GM19043 (cell line): Measurements from ENCODE around the gene C1QTNF2.
"Not testable (repeated sequence)": the region's sequence is repeated elsewhere in the genome, so short reads cannot be mapped to it uniquely, and the experiment has no call there.

Source experiments
- ATAC-seq: cut with Tn5 transposase; IDR thresholded peaks from one replicate; pipeline ENCODE4 v1.9.1; 2021; ENCODE audit warnings: low read depth; ENCODE audit not compliant: unreplicated experiment

C1QTNF2 gene

DNA sequence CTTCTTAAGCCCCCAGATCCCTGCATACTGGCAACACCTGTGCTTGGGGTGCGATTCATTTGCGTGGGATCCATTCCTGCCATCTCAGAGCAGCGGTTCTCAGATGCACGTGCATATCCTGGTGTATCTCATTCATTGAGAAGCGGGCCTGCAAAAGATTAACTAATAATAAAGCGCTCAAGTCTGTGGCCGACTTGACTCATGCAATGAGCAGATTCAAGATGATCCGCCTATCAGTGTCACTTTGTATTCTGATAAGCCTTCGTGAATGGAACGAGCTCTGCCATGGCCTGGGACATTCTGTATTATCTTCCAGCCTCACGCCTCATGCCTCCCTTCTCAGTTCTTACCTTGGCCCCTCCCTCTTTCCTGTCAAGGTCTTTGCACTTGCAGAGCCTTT, 22.3 kb downstream of the C1QTNF2 start:
- no peak for ATAC-seq

DNA sequence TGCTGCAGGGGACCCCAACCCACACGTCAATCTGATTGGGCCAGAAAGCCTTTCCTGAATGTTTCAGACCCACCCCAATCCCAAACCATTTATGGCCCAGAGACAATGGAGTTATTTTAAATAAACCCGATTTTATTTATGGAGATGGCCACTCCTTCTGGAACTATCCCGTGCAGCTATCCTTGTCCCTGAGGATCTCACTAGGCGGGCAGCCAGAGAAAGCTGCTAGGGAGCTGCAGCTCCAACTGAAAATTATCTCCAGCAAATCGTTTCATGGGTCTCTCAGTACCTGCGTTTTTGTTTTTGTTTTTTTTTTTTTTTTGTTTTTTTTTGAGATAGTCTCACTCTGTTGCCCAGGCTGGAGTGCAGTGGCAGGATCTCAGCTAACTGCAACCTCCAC, 23.0 kb downstream of the C1QTNF2 start:
- no peak for ATAC-seq

- no peak for ATAC-seq
Measured at GRCh38 chr5:160342413-160342941, 27.9 kb downstream of the C1QTNF2 start.

- no peak for ATAC-seq
Measured at GRCh38 chr5:160341309-160341870, 29.0 kb downstream of the C1QTNF2 start.

DNA sequence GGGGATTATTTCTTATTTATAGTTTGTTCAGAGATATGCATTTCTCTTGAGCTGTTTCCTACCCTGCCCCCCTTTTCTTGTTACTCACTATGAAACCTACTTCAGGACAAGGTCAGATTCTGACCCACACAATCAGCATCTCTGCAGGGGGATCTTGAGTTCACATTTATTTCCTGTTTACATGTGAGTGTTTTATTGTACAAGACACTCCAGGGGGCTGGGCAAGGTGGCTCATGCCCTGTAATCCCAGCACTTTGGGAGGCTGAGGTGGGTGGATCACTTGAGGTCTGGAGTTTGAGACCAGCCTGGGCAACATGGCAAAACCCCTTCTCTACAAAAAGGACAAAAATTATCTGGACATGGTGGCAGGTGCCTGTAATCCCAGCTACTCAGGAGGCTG, 29.9 kb downstream of the C1QTNF2 start:
- not testable (repeated sequence) for ATAC-seq

DNA sequence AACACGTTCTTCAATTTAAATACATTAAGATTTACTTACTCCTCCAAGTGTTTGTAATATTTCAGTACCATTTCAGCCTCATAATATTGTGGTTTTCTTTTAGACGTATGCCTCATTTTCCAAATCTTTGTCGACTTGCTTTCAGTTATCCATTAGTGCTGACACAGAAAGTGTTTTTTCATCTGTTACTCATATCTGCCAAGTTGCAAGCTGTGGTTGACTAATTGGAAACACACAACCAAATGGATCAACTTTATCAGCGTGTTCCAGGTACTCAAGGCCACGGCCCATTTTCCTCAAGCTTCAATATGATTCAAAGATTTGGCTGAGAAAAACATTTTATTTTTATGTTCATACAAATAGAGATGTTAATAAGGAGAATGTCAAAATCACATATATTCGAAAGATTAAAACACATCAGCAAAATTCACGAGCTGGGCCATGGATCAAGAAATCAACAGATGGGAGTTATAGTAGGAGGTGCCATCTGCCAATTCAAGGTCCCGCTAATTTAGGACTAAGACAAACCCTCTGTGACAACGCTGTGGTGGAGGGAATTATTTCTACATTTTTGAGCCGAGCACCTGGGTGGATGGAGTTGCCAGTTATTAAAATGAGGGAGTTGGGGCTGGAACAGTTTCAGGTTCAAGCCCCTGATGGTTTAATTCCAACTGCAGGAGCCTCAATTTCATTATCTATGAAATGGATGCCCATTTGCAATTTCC, 30.9 kb downstream of the C1QTNF2 start:
- ATAC-seq: no peak

DNA sequence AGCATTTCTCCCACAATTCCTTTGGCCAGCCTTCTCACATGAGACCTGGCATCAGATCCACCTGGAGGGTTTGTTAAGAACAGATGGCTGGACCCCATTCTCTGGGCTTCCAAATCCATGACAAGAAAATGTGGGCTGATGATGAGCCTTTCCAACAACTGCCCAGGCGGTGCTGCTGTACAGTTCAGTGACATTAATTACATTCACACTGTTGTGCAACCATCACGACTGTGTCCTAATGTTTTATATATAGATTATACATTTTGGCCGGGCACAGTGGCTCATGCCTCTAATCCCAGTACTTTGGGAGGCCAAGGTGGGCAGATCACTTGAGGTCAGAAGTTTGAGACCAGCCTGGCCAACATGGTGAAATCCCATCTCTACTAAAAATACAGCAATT, 35.7 kb downstream of the C1QTNF2 start:
- not testable (repeated sequence) for ATAC-seq

GRCh38 chr5:160333721-160334120, 36.7 kb downstream of the C1QTNF2 start:
- ATAC-seq: no peak

GRCh38 chr5:160330212-160330611, 40.2 kb downstream of the C1QTNF2 start:
- no peak for ATAC-seq

DNA sequence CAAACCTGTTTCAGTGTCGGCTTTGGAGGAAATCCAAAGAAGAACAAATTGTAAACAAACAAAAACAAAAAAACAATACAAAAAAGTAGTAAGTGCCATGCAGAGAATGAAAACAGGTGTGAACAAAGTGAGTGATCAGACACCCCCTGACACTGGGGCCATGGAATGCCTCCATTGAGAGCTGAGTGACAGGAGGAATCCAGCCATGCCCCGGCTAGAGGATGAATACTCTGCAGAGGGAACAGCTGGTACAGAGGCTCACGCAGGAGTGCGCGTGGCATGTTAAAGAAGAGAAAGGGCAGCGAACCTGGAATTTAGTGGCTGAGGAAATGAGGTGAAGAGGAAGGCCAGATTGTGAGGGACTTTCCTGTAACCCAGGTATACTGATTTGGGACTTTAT, 42.6 kb downstream of the C1QTNF2 start:
- no peak for ATAC-seq

- no peak for ATAC-seq
Measured at GRCh38 chr5:160326981-160327380, 43.4 kb downstream of the C1QTNF2 start.

DNA sequence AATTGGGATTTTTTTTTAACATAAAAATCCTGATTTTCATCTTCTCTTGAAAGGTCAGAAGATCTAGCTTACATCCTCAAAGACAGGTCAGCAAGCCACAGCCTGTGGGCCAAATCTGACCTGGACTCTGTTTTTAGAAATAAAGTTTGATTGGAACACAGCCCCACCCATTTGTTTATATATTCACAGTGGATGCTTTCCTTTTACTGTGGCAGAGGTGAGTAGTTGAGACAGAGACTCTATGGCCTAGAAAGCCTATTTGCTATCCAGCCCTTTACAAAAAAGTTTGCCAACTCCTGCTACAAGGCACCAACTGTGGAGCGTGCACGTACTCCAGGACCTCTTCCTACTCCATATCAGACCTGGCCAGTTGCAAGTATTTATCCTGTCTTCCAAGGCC, 44.7 kb downstream of the C1QTNF2 start:
- ATAC-seq: no peak

GRCh38 chr5:160324886-160325285, 45.5 kb downstream of the C1QTNF2 start:
- ATAC-seq: no peak

GRCh38 chr5:160318409-160318808, 52.0 kb downstream of the C1QTNF2 start:
- no peak for ATAC-seq

DNA sequence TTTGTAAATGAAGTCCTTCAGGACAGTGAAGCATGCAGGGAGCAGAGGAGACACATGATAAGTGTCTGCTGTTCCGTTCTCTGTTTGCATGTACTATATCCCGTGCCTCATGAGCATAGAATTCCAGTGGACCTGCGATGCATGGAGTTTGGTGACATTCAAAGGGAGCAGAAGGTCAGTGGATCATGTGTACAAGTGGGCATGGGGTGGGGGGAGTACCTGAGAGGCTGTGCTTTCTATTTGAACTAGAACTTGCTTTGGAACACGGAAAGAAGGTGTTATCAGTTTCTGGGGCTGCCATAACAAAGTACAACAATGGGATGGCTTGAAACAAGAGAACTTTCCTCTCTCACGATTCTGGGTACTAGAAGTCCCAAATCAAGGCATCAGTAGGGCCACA, 53.0 kb downstream of the C1QTNF2 start:
- no peak for ATAC-seq

DNA sequence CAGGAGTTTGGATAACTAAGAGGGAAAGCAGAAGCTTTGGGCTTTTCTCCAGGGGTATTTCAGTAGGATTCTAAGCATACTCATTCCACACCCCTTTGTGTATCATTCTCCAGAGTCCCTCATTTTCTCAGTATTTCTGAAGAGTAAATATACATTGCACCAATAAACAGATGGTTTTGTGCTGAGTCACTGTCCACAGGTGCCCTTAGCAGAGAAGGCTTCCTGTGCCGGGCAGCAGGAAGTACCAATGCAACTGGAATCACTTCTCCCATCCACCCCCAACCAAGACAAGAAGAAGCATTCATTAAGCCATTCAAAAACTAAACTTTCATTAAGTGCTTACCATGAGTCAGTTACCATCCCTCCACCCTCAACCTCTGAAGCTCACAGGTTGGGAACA, 54.5 kb downstream of the C1QTNF2 start:
- no peak for ATAC-seq

- ATAC-seq: no peak
Measured at GRCh38 chr5:160312960-160313727, 57.3 kb downstream of the C1QTNF2 start.

DNA sequence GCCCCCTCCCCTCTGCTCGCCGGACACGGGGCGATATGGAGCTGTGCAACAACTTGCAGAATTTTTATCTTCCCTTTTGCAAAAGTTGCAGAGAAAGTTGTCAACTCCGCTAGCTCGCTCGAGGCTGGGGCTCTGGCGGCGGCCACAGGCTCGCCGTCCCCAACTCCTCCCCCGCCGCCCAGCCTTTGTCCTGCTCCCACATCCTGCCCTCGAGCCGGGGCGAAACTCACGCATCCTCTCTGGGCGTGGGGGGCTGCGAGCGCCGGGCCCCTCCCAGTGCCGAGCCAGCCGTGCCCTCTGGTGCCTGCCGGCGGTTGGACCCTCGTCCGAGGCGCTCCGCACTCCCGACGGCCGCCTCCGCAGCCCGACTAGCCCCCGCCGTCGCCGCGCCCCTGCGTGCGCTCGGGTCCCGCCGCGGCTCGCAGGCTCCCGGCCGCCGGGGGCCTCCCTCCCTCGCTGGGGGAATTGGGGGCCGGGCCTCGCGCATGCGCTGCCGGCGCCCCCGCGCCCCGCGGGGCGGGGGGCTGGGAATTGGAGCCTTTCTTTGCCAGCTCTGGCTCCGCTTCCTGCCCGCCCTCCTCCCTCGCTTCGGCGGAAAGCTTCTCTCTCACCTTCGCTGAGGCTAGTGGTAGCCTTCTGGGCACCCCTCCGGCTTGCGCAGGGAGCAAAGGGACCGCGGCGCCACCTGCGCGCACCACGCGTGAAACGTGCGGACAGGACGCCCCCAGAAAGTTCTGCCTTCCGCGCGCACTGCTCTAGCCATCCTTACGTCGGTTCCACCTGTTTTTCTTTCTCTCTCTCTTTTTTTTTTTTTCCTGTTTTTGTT, 58.1 kb downstream of the C1QTNF2 start, which contains the start of gene CCNJL:
CCNJL (minus strand) TSS at position 431 of the 826 bp plus-strand sequence. CDS start 641 bp downstream, outside the sequence.
- peak; percentile 53 for ATAC-seq

GRCh38 chr5:160311491-160312133, 58.8 kb downstream of the C1QTNF2 start:
- peak; percentile 7 for ATAC-seq
